GM19043 (cell line): ENCODE results near the gene SLC22A12.

ENCODE experiments used
- ATAC-seq: cut with Tn5 transposase; IDR thresholded peaks from one replicate; pipeline ENCODE4 v1.9.1; 2021; ENCODE audit warnings: low read depth; ENCODE audit not compliant: unreplicated experiment

Gene SLC22A12

GRCh38 chr11:64620381-64620971 lies 29.5 kb downstream of the SLC22A12 start:
- ATAC-seq: no peak

- ATAC-seq: no peak
Measured at GRCh38 chr11:64621283-64622019, 30.4 kb downstream of the SLC22A12 start.

GRCh38 chr11:64622681-64623080 lies 31.7 kb downstream of the SLC22A12 start:
- no peak for ATAC-seq

- ATAC-seq: no peak
Measured at GRCh38 chr11:64624883-64625481, 34.0 kb downstream of the SLC22A12 start.

- no peak for ATAC-seq
Measured at GRCh38 chr11:64626637-64627036, 35.6 kb downstream of the SLC22A12 start.

GRCh38 chr11:64627371-64627770 lies 36.4 kb downstream of the SLC22A12 start:
- no peak for ATAC-seq

GRCh38 chr11:64628596-64628995 lies 37.6 kb downstream of the SLC22A12 start:
- ATAC-seq: no peak

GRCh38 chr11:64629103-64629502 lies 38.1 kb downstream of the SLC22A12 start:
- ATAC-seq: no peak

- ATAC-seq: no peak
Measured at GRCh38 chr11:64629796-64630562, 39.0 kb downstream of the SLC22A12 start.

- no peak for ATAC-seq
Measured at GRCh38 chr11:64631675-64632074, 40.7 kb downstream of the SLC22A12 start.

GRCh38 chr11:64632237-64632636 lies 41.2 kb downstream of the SLC22A12 start:
- no peak for ATAC-seq

- no peak for ATAC-seq
Measured at GRCh38 chr11:64632654-64633053, 41.6 kb downstream of the SLC22A12 start.

GRCh38 chr11:64633555-64634159 lies 42.6 kb downstream of the SLC22A12 start:
- ATAC-seq: no peak

- no peak for ATAC-seq
Measured at GRCh38 chr11:64637334-64638017, 46.5 kb downstream of the SLC22A12 start.

- ATAC-seq: no peak
Measured at GRCh38 chr11:64638018-64638665, 47.1 kb downstream of the SLC22A12 start.

GRCh38 chr11:64638829-64639228 lies 47.8 kb downstream of the SLC22A12 start:
- ATAC-seq: no peak

- no peak for ATAC-seq
Measured at GRCh38 chr11:64639885-64640284, 48.9 kb downstream of the SLC22A12 start.

GRCh38 chr11:64641596-64642417 lies 50.8 kb downstream of the SLC22A12 start:
- no peak for ATAC-seq

GRCh38 chr11:64642418-64642735 lies 51.4 kb downstream of the SLC22A12 start:
- no peak for ATAC-seq
